Measurements from ENCODE around the gene RPS6KC1. TPM values are rescaled to one million over a fixed set of nuclear protein-coding genes. Genes with fewer than 3 reads are reported as not detected.

RPS6KC1 gene
- total and polyA plus RNA-seq, 9 of the 15 experiments (the other 6 are each of a cell fraction or from before 2014, with no cell fraction given), result 4.3 to 34.6 (median 20.9) TPM

- TF ChIP-seq NKRF (IDR thresholded peaks at IDR 0.05; ENCODE audit: borderline replicate concordance) (peak; percentile 29; the same call in 1 of the 2 replicates), FOXK1 (CRISPR knock-in tag; IDR thresholded peaks at IDR 0.05; ENCODE audit: borderline replicate concordance) (0 out of 2 replicates have a peak, but pooled peaks have one; percentile 45), NRF1 (conservative IDR thresholded peaks at IDR 0.05 in 1 of 2, IDR thresholded peaks at IDR 0.05 in 1 of 2) (0 out of 4 replicates have a peak, but pooled peaks of 1 of the 2 experiments have one; percentile 31), JUND (IDR thresholded peaks at IDR 0.05; ENCODE audit: borderline replicate concordance, low read depth, low read length) (0 out of 2 replicates have a peak, but pooled peaks have one; percentile 13), JUND (tag; IDR thresholded peaks at IDR 0.05; ENCODE audit: borderline replicate concordance, low read depth, low read length) (peak; percentile 57; the same call in 2 of the 3 replicates), NR2C1 (IDR thresholded peaks at IDR 0.05) (peak; percentile 29; the same call in 1 of the 2 replicates), NR2C1 (tag; IDR thresholded peaks at IDR 0.05) (peak; percentile 54), ARID1B (IDR thresholded peaks at IDR 0.05) (peak; percentile 74), PHF8 (IDR thresholded peaks at IDR 0.05; ENCODE audit: borderline replicate concordance, low read length) (peak; percentile 49; the same call in 1 of the 2 replicates), SMAD4 (CRISPR knock-in tag; conservative IDR thresholded peaks at IDR 0.05) (peak; percentile 85), FOXJ2 (tag; IDR thresholded peaks at IDR 0.05) (peak; percentile 85), HDAC1 (IDR thresholded peaks at IDR 0.05) (peak in 1 of 2 experiments; percentile 54; a peak in 1 of 4 replicates), RBM25 (IDR thresholded peaks at IDR 0.05; ENCODE audit: low read depth, low read length, severe bottlenecking) (peak; percentile 38), TAF1 (IDR thresholded peaks at IDR 0.05; ENCODE audit: control insufficient read depth, extremely low read depth, insufficient read depth, low read length, severe bottlenecking) (peak; percentile 25), ERF (CRISPR knock-in tag; IDR thresholded peaks at IDR 0.05) (0 out of 2 replicates have a peak, but pooled peaks have one; percentile 54), TAF7 (tag; IDR thresholded peaks at IDR 0.05) (peak; percentile 82)
- TF ChIP-seq, protein P1, sequence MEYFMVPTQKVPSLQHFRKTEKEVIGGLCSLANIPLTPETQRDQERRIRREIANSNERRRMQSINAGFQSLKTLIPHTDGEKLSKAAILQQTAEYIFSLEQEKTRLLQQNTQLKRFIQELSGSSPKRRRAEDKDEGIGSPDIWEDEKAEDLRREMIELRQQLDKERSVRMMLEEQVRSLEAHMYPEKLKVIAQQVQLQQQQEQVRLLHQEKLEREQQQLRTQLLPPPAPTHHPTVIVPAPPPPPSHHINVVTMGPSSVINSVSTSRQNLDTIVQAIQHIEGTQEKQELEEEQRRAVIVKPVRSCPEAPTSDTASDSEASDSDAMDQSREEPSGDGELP (CRISPR knock-in tag; IDR thresholded peaks at IDR 0.05; ENCODE audit: borderline replicate concordance), result peak; percentile 66
- TF ChIP-seq, protein P2, sequence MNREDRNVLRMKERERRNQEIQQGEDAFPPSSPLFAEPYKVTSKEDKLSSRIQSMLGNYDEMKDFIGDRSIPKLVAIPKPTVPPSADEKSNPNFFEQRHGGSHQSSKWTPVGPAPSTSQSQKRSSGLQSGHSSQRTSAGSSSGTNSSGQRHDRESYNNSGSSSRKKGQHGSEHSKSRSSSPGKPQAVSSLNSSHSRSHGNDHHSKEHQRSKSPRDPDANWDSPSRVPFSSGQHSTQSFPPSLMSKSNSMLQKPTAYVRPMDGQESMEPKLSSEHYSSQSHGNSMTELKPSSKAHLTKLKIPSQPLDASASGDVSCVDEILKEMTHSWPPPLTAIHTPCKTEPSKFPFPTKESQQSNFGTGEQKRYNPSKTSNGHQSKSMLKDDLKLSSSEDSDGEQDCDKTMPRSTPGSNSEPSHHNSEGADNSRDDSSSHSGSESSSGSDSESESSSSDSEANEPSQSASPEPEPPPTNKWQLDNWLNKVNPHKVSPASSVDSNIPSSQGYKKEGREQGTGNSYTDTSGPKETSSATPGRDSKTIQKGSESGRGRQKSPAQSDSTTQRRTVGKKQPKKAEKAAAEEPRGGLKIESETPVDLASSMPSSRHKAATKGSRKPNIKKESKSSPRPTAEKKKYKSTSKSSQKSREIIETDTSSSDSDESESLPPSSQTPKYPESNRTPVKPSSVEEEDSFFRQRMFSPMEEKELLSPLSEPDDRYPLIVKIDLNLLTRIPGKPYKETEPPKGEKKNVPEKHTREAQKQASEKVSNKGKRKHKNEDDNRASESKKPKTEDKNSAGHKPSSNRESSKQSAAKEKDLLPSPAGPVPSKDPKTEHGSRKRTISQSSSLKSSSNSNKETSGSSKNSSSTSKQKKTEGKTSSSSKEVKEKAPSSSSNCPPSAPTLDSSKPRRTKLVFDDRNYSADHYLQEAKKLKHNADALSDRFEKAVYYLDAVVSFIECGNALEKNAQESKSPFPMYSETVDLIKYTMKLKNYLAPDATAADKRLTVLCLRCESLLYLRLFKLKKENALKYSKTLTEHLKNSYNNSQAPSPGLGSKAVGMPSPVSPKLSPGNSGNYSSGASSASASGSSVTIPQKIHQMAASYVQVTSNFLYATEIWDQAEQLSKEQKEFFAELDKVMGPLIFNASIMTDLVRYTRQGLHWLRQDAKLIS (CRISPR knock-in tag; IDR thresholded peaks at IDR 0.05), result 0 out of 2 replicates have a peak, but pooled peaks have one; percentile 57
Observed at GRCh38 chr1:213045321-213046226, 5.5 kb upstream of the RPS6KC1 start (continued).

Data from K562 (cell line).